Osteoblast (primary cell): ENCODE measurements around the gene ZBTB7C. TPM values are rescaled to one million over a fixed set of nuclear protein-coding genes. Genes with fewer than 3 reads are reported as not detected.

ENCODE experiments used
- DNase-seq: peaks from one replicate; pipeline ENCODE4 v3.0.0; 2011; ENCODE audit warnings: low spot score, mixed read lengths; ENCODE audit not compliant: insufficient read length; ENCODE audit errors: missing footprints
- H2AFZ ChIP-seq: 2 replicates; pipeline ENCODE4 v1.6.0; 2011; ENCODE audit warnings: mild to moderate bottlenecking, low read length
- H3K27ac ChIP-seq: 2 replicates; pipeline ENCODE4 v1.5.1; 2011; ENCODE audit warnings: mild to moderate bottlenecking, low read depth, low read length, moderate library complexity
- H3K27me3 ChIP-seq: 2 replicates; pipeline ENCODE4 v1.6.0; 2012; ENCODE audit warnings: mild to moderate bottlenecking, control low read depth, inconsistent platforms, low read length, moderate library complexity; ENCODE audit not compliant: insufficient read depth
- H3K36me3 ChIP-seq: 2 replicates; pipeline ENCODE4 v1.5.1; 2011; ENCODE audit warnings: mild to moderate bottlenecking, low read length, control low read depth, moderate library complexity; ENCODE audit not compliant: insufficient read depth
- H3K4me1 ChIP-seq: 2 replicates; pipeline ENCODE4 v1.5.1; 2011; ENCODE audit warnings: mild to moderate bottlenecking, low read length, control low read depth, moderate library complexity; ENCODE audit not compliant: insufficient read depth
- H3K4me2 ChIP-seq: 2 replicates; pipeline ENCODE4 v1.6.0; 2011; ENCODE audit warnings: mild to moderate bottlenecking, low read length; ENCODE audit not compliant: insufficient read depth
- H3K4me3 ChIP-seq: fragments of 200-600 bp; sonication (generic); 3 replicates; pipeline ENCODE4 v1.5.1; 2012; ENCODE audit warnings: mild to moderate bottlenecking, low read length, inconsistent platforms; ENCODE audit not compliant: insufficient read depth
- H3K79me2 ChIP-seq: 2 replicates; pipeline ENCODE4 v1.6.0; 2012; ENCODE audit warnings: mild to moderate bottlenecking, low read length, control low read depth, inconsistent platforms; ENCODE audit not compliant: insufficient read depth
- H3K9me3 ChIP-seq: 2 replicates; pipeline ENCODE4 v1.5.1; 2011; ENCODE audit warnings: low read depth, low read length, control low read depth
- H4K20me1 ChIP-seq: 2 replicates; pipeline ENCODE4 v1.6.0; 2012; ENCODE audit warnings: mild to moderate bottlenecking, low read length, control low read depth; ENCODE audit not compliant: insufficient read depth
- CTCF ChIP-seq: IDR thresholded peaks from 2 replicates; pipeline ENCODE4 v1.5.1; 2011; ENCODE audit warnings: mild to moderate bottlenecking, low read depth, low read length, moderate library complexity; ENCODE audit errors: extremely low read depth
- total RNA-seq: library from RNA; depleted of rRNA; stranded (reverse); fragments of >200 nt; gene quantifications from 2 replicates; pipeline ENCODE4 v1.2.3, GENCODE V29; 2012

Gene ZBTB7C
- total RNA-seq, 1 donor, result 0.36 TPM

GRCh38 chr18:47983055-47983454 is 426.1 kb downstream of the ZBTB7C start:
- no peak overlapping the region for H2AFZ ChIP-seq
- no peaks in the 10 kb centered on the region for H3K27me3 ChIP-seq
- no peak overlapping the region for H3K4me2 ChIP-seq
- no peaks in the 10 kb centered on the region for H3K4me1 ChIP-seq
- H3K4me3 ChIP-seq, result no peak overlapping the region
- no peak for TF ChIP-seq CTCF
- H4K20me1 ChIP-seq, result no peaks in the 10 kb centered on the region
- no peak for DNase-seq
- H3K9me3 ChIP-seq, result no peaks in the 10 kb centered on the region
- no peaks in the 10 kb centered on the region for H3K36me3 ChIP-seq
- no peaks in the 10 kb centered on the region for H3K79me2 ChIP-seq
- H3K27ac ChIP-seq, result no peak overlapping the region

DNA sequence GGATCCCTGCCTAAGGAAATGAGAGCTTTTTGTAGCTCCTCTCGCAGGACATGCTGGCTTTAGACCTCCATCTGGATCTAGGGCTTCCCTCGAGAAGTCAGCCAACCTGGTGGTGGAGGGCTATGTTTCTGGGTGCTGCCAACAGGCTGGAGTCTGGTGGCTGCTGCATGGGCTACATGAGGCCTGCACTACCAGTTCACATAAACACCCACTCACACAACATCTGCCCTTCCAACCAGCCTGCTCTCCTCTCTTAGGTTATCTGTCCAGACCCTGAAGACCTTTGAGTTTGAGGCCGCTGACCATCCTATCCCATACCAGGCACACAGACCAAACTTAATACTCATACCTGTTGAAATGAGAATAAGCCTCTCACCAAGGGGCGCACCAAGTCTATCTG is 427.4 kb downstream of the ZBTB7C start:
- H3K4me3 ChIP-seq, result no peak overlapping the region
- no peak for TF ChIP-seq CTCF
- H3K79me2 ChIP-seq, result no peaks in the 10 kb centered on the region
- no peaks in the 10 kb centered on the region for H3K4me1 ChIP-seq
- peaks cover 2% of the 10 kb centered on the region for H3K27me3 ChIP-seq
- no peak overlapping the region for H3K4me2 ChIP-seq
- H4K20me1 ChIP-seq, result no peaks in the 10 kb centered on the region
- H3K9me3 ChIP-seq, result no peaks in the 10 kb centered on the region
- no peak overlapping the region for H2AFZ ChIP-seq
- DNase-seq, result no peak
- H3K27ac ChIP-seq, result no peak overlapping the region
- H3K36me3 ChIP-seq, result no peaks in the 10 kb centered on the region

GRCh38 chr18:47981320-47981719 is 427.9 kb downstream of the ZBTB7C start:
- Histone ChIP-seq H4K20me1 (no peaks in the 10 kb centered on the region), H3K4me3 (no peak overlapping the region), H3K36me3 (no peaks in the 10 kb centered on the region), H3K79me2 (no peaks in the 10 kb centered on the region), H3K4me1 (no peaks in the 10 kb centered on the region), H2AFZ (no peak overlapping the region), H3K27me3 (peaks cover 2% of the 10 kb centered on the region), H3K27ac (no peak overlapping the region), H3K4me2 (no peak overlapping the region), H3K9me3 (no peaks in the 10 kb centered on the region)
- DNase-seq, result no peak
- TF ChIP-seq CTCF, result no peak

DNA sequence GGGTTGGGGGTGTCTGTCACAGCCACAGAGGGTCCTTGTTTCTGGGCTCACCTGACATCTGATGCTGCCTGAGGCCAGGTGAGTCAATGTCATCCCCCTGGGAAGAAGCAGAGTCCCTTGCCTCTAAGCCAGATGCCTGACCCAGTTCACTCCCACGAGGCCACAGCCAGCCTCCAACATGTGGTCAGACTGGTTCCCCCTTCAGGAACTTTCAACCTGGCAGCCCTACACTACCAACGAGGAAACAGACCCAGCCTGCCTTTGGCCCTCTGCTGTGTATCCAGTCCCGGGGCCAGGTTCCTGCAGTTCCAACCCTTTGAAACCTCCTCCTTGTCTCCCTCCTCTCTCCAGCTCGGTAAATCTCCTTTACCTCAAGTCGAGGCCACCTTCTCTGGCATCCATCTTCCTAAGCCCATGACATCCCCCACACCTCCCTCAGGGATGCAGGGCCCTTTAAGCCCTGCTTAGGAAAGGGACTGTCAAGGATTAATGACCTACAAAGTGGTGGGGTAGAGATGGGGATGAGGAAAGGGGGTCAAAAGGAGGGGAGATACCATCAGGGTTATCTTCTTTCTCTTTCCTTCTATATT is 429.5 kb downstream of the ZBTB7C start:
- Histone ChIP-seq H3K27ac (no peak overlapping the region), H3K36me3 (no peaks in the 10 kb centered on the region), H3K27me3 (peaks cover 8% of the 10 kb centered on the region), H3K4me1 (no peaks in the 10 kb centered on the region), H2AFZ (no peak overlapping the region), H4K20me1 (no peaks in the 10 kb centered on the region), H3K79me2 (no peaks in the 10 kb centered on the region), H3K4me2 (no peak overlapping the region), H3K4me3 (no peak overlapping the region), H3K9me3 (no peaks in the 10 kb centered on the region)
- DNase-seq, result no peak
- no peak for TF ChIP-seq CTCF
